SK-N-SH (cell line): ENCODE results near the gene CDH3. TPM values are rescaled to one million over a fixed set of nuclear protein-coding genes. Genes with fewer than 3 reads are reported as not detected.

Experiments
- CTCF ChIA-PET: fragments of 300-600, 350-600 bp; formaldehyde crosslinking; extraction: SDS; loops from one replicate; lab custom pipeline; 2021; lab: Yijun Ruan, JAX
- POLR2A ChIA-PET: fragments of 350-600 bp; sonication (Branson Sonifier 250); formaldehyde crosslinking; extraction: SDS; loops from one replicate; lab custom pipeline; 2020; ENCODE audit warnings: antibody characterized with exemption, inconsistent platforms; lab: Yijun Ruan, JAX
- DNase-seq: peaks from one replicate; pipeline ENCODE4 v3.0.0; 2012
- H2AFZ ChIP-seq: fragments of 200-600 bp; sonication (generic); 2 replicates; pipeline ENCODE4 v1.8.1; 2016; ENCODE audit warnings: antibody characterized with exemption, mild to moderate bottlenecking, low read depth
- H3F3A ChIP-seq: fragments of 200-600 bp; sonication (generic); replicated peaks from 2 replicates; pipeline ENCODE3; 2016; ENCODE audit warnings: antibody characterized with exemption, mild to moderate bottlenecking; ENCODE audit not compliant: insufficient read depth
- H3K27ac ChIP-seq, 2 experiments: fragments of 200-500 bp in 1 of 2; fragments of 200-600 bp in 1 of 2; sonication (Bioruptor generic) in 1 of 2; sonication (generic), shearing (Covaris generic) in 1 of 2; 2 replicates each; pipeline versions ENCODE4 v1.5.1 to v1.6.1; 2014 to 2016; ENCODE audit warnings: low read depth in 2 of 2, inconsistent platforms in 1 of 2, low read length in 1 of 2, mild to moderate bottlenecking in 1 of 2, mixed read lengths in 1 of 2
- H3K27me3 ChIP-seq: fragments of 200-600 bp; sonication (generic), shearing (Covaris generic); 2 replicates; pipeline ENCODE4 v1.6.1; 2016; ENCODE audit warnings: mixed run types; ENCODE audit not compliant: insufficient read depth
- H3K36me3 ChIP-seq, 2 experiments: fragments of 200-500 bp in 1 of 2; fragments of 200-600 bp in 1 of 2; sonication (Bioruptor generic) in 1 of 2; sonication (generic) in 1 of 2; replicated peaks in 1 of 2; 2 replicates each; pipeline versions ENCODE3 to v1.5.1; 2014 to 2016; ENCODE audit warnings: low read length in 1 of 2, mild to moderate bottlenecking in 1 of 2; ENCODE audit not compliant: insufficient read depth in 2 of 2, control insufficient read depth in 1 of 2
- H3K4me1 ChIP-seq, 2 experiments: fragments of 200-500 bp in 1 of 2; fragments of 200-600 bp in 1 of 2; sonication (Bioruptor generic) in 1 of 2; sonication (generic), shearing (Covaris generic) in 1 of 2; 2 replicates each; pipeline versions ENCODE4 v1.5.1 to v1.6.1; 2014 to 2016; ENCODE audit warnings: low read depth in 1 of 2, low read length in 1 of 2, mixed run types in 1 of 2; ENCODE audit not compliant: insufficient read depth in 2 of 2, control insufficient read depth in 1 of 2
- H3K4me2 ChIP-seq: fragments of 200-600 bp; sonication (generic), shearing (Covaris generic); 2 replicates; pipeline ENCODE4 v1.6.1; 2017; ENCODE audit warnings: mixed run types
- H3K4me3 ChIP-seq, 2 experiments: fragments of 200-500 bp in 1 of 2; fragments of 200-600 bp in 1 of 2; sonication (Bioruptor generic) in 1 of 2; sonication (generic), shearing (Covaris generic) in 1 of 2; 2 replicates each; pipeline versions ENCODE4 v1.5.1 to v1.8.1; 2014 to 2016; ENCODE audit warnings: low read depth in 2 of 2, inconsistent platforms in 1 of 2, low read length in 1 of 2, mild to moderate bottlenecking in 1 of 2, mixed read lengths in 1 of 2, moderate library complexity in 1 of 2
- H3K79me2 ChIP-seq: fragments of 200-600 bp; sonication (generic); 2 replicates; pipeline ENCODE4 v1.8.1; 2017; ENCODE audit warnings: mild to moderate bottlenecking; ENCODE audit not compliant: insufficient read depth
- H3K9ac ChIP-seq: fragments of 200-600 bp; sonication (generic); 2 replicates; pipeline ENCODE4 v1.6.1; 2017; ENCODE audit warnings: mixed run types
- H3K9me2 ChIP-seq: fragments of 200-600 bp; sonication (generic); 2 replicates; pipeline ENCODE4 v1.6.1; 2017; ENCODE audit warnings: mixed run types
- H3K9me3 ChIP-seq: fragments of 200-600 bp; sonication (generic); 2 replicates; pipeline ENCODE4 v1.6.1; 2017; ENCODE audit warnings: mixed run types, mild to moderate bottlenecking, moderate library complexity
- H4K20me1 ChIP-seq: fragments of 200-600 bp; sonication (generic); 2 replicates; pipeline ENCODE4 v1.6.1; 2017; ENCODE audit warnings: mild to moderate bottlenecking, mixed run types; ENCODE audit not compliant: insufficient read depth
- CHD2 ChIP-seq: fragments of 150-350 bp; IDR thresholded peaks from 2 replicates; pipeline ENCODE4 v1.6.1; 2018; ENCODE audit warnings: low read length; ENCODE audit not compliant: partially characterized antibody
- ELF1 ChIP-seq: IDR thresholded peaks from 2 replicates; pipeline ENCODE4 v1.4.0; 2012
- EP300 ChIP-seq, 2 experiments: IDR thresholded peaks; 2 replicates each; pipeline versions ENCODE4 v1.4.0 to v1.6.1; 2012; ENCODE audit warnings: borderline replicate concordance in 1 of 2, low read depth in 1 of 2, low read length in 1 of 2
- GABPA ChIP-seq: IDR thresholded peaks from 2 replicates; pipeline ENCODE4 v1.4.0; 2012; ENCODE audit warnings: low read depth, mild to moderate bottlenecking
- NFIC ChIP-seq: IDR thresholded peaks from 2 replicates; pipeline ENCODE4 v1.4.0; 2012; ENCODE audit warnings: borderline replicate concordance
- NRF1 ChIP-seq: IDR thresholded peaks from 2 replicates; pipeline ENCODE4 v1.6.1; 2012; ENCODE audit warnings: low read depth, mild to moderate bottlenecking, low read length
- RCOR1 ChIP-seq: fragments of 150-350 bp; IDR thresholded peaks from 2 replicates; pipeline ENCODE4 v1.6.1; 2017; ENCODE audit warnings: antibody characterized with exemption, low read length
- RFX5 ChIP-seq: IDR thresholded peaks from 2 replicates; pipeline ENCODE4 v1.6.1; 2012; ENCODE audit warnings: mild to moderate bottlenecking, improper control_type of control experiment, low read length
- RXRA ChIP-seq: IDR thresholded peaks from 2 replicates; pipeline ENCODE4 v1.4.0; 2012; ENCODE audit warnings: low read depth, mild to moderate bottlenecking, borderline replicate concordance
- SIN3A ChIP-seq: IDR thresholded peaks from 2 replicates; pipeline ENCODE4 v1.6.1; 2012; ENCODE audit warnings: low read depth, mild to moderate bottlenecking, low read length, moderate library complexity, borderline replicate concordance
- TAF1 ChIP-seq: IDR thresholded peaks from 2 replicates; pipeline ENCODE4 v1.6.1; 2012; ENCODE audit warnings: low read depth, mild to moderate bottlenecking, low read length, moderate library complexity, borderline replicate concordance
- WGBS: methylation state at CpG from one replicate; pipeline ENCODE4 v1.1.6; 2017; ENCODE audit warnings: low lambda C conversion rate; 5-methylcytosine and 5-hydroxymethylcytosine counted together
- polyA plus RNA-seq, 3 experiments: library from polyadenylated mRNA; depleted of rRNA; stranded (reverse); fragments of >200 nt; gene quantifications; 2 replicates each; pipeline ENCODE4 v1.2.3, GENCODE V29; 2012
- TF ChIP-seq, protein P1 (sequence below): IDR thresholded peaks from 2 replicates; pipeline ENCODE4 v1.6.1; 2012; ENCODE audit warnings: mild to moderate bottlenecking, low read depth, low read length, moderate library complexity
- TF ChIP-seq, protein P2 (sequence below): IDR thresholded peaks from 2 replicates; pipeline ENCODE4 v1.4.0; 2012; ENCODE audit warnings: low read depth
- TF ChIP-seq, protein P3 (sequence below): fragments of 150-350 bp; IDR thresholded peaks from 2 replicates; pipeline ENCODE4 v1.6.1; 2017; ENCODE audit warnings: antibody characterized with exemption, low read length, low read depth, borderline replicate concordance
- TF ChIP-seq, protein P4 (sequence below): IDR thresholded peaks from 2 replicates; pipeline ENCODE4 v1.4.0; 2012; ENCODE audit warnings: low read depth, borderline replicate concordance

CDH3 gene
- polyA plus RNA-seq, 1 of the 3 experiments (the other 2 are of a cell fraction): not detected

DNA sequence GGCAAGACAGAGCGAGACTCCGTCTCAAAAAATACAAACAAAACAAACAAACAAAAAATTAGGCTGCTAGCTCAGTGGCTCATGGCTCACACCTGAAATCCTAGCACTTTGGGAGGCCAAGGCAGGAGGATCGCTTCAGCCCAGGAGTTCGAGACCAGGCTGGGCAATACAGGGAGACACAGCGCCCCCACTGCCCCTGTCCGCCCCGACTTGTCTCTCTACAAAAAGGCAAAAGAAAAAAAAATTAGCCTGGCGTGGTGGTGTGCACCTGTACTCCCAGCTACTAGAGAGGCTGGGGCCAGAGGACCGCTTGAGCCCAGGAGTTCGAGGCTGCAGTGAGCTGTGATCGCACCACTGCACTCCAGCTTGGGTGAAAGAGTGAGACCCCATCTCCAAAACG, 91.5 kb downstream of the CDH3 start (continued):
- TF ChIP-seq RXRA (no peak), CHD2 (no peak), RFX5 (no peak), TAF1 (no peak)

DNA sequence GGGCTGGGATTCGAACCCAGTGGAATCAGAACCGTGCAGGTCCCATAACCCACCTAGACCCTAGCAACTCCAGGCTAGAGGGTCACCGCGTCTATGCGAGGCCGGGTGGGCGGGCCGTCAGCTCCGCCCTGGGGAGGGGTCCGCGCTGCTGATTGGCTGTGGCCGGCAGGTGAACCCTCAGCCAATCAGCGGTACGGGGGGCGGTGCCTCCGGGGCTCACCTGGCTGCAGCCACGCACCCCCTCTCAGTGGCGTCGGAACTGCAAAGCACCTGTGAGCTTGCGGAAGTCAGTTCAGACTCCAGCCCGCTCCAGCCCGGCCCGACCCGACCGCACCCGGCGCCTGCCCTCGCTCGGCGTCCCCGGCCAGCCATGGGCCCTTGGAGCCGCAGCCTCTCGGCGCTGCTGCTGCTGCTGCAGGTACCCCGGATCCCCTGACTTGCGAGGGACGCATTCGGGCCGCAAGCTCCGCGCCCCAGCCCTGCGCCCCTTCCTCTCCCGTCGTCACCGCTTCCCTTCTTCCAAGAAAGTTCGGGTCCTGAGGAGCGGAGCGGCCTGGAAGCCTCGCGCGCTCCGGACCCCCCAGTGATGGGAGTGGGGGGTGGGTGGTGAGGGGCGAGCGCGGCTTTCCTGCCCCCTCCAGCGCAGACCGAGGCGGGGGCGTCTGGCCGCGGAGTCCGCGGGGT, 92.1 kb downstream of the CDH3 start, which contains the start of gene CDH1:
Gene CDH1 (plus strand): TSS at position 247 of the 684 bp plus-strand sequence. CDS start 124 bp downstream, at position 371.
- Histone ChIP-seq H3K4me3 (peak within 1 kb of the TSS in 1 of 2 experiments; percentile 33; a peak in 1 of 4 replicates), H3K9me3 (no peaks in the 10 kb centered on the region), H4K20me1 (no peaks in the 10 kb centered on the region), H3K27me3 (peaks cover 16% of the 10 kb centered on the region; the same call in 1 of the 2 replicates), H3F3A (no peaks in the 10 kb centered on the region), H3K27ac (no peak within 1 kb of the TSS), H3K36me3 (no peaks in the 10 kb centered on the region), H3K9me2 (no peaks in the 10 kb centered on the region), H3K9ac (no peak within 1 kb of the TSS), H3K4me1 (peaks cover 0 to 8% of the 10 kb centered on the region in 2 experiments; a peak in 1 of 4 replicates), H3K4me2 (no peak within 1 kb of the TSS), H3K79me2 (no peaks in the 10 kb centered on the region), H2AFZ (no peak within 1 kb of the TSS)
- 16% methylated on average over 22 of the region's 63 CpGs for WGBS
- ChIA-PET CTCF (interaction anchor here (0.7 kb wide), 1 partner anchor 147 kb away, joined by 3 read pairs; no protein-coding TSS in a partner anchor), POLR2A (no interaction called here)
- DNase-seq: peak; percentile 73
- no peak for TF ChIP-seq RCOR1
- TF ChIP-seq NFIC: no peak

DNA sequence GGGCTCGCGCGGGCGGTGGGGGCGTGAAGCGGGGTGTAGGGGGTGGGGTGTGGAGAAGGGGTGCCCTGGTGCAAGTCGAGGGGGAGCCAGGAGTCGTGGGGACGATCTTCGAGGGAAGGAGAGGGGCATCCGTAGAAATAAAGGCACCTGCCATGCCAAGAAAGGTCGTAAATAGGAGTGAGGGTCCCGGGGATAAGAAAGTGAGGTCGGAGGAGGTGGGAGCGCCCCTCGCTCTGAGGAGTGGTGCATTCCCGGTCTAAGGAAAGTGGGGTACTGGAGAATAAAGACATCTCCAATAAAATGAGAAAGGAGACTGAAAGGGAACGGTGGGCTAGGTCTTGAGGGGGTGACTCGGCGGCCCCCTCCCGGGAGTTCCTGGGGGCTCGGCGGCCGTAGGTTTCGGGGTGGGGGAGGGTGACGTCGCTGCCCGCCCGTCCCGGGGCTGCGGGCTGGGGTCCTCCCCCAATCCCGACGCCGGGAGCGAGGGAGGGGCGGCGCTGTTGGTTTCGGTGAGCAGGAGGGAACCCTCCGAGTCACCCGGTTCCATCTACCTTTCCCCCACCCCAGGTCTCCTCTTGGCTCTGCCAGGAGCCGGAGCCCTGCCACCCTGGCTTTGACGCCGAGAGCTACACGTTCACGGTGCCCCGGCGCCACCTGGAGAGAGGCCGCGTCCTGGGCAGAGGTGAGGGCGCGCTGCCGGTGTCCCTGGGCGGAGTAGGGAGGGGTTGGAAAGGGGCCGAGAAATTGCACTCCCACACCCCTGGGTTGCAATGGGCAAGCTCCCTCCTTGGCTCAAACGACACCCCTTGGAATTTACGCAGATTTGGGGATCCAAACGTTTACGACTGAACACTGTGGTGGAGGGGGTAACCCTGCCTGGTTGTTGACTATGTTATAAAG, 92.9 kb downstream of the CDH3 start:
- Histone ChIP-seq H3K9me2 (no peaks in the 10 kb centered on the region), H4K20me1 (no peaks in the 10 kb centered on the region), H3K79me2 (no peaks in the 10 kb centered on the region), H3K27me3 (peaks cover 16% of the 10 kb centered on the region; the same call in 1 of the 2 replicates), H3K9me3 (no peaks in the 10 kb centered on the region), H3F3A (no peaks in the 10 kb centered on the region), H3K36me3 (no peaks in the 10 kb centered on the region), H3K27ac (no peak overlapping the region), H3K9ac (no peak overlapping the region), H3K4me1 (peaks cover 0 to 8% of the 10 kb centered on the region in 2 experiments; a peak in 1 of 4 replicates), H2AFZ (no peak overlapping the region), H3K4me3 (peak overlapping the region in 1 of 2 experiments; percentile 33; a peak in 1 of 4 replicates), H3K4me2 (no peak overlapping the region)
- CTCF ChIA-PET: interaction anchor here (0.6 to 1.9 kb wide), 3 partner anchors 147 to 209 kb away, joined by 3 to 9 read pairs (median 3); no protein-coding TSS in a partner anchor
- peak; percentile 64 for DNase-seq
- 30% methylated on average over 37 of the region's 58 CpGs for WGBS
- POLR2A ChIA-PET: no interaction called here
- TF ChIP-seq, protein P1, sequence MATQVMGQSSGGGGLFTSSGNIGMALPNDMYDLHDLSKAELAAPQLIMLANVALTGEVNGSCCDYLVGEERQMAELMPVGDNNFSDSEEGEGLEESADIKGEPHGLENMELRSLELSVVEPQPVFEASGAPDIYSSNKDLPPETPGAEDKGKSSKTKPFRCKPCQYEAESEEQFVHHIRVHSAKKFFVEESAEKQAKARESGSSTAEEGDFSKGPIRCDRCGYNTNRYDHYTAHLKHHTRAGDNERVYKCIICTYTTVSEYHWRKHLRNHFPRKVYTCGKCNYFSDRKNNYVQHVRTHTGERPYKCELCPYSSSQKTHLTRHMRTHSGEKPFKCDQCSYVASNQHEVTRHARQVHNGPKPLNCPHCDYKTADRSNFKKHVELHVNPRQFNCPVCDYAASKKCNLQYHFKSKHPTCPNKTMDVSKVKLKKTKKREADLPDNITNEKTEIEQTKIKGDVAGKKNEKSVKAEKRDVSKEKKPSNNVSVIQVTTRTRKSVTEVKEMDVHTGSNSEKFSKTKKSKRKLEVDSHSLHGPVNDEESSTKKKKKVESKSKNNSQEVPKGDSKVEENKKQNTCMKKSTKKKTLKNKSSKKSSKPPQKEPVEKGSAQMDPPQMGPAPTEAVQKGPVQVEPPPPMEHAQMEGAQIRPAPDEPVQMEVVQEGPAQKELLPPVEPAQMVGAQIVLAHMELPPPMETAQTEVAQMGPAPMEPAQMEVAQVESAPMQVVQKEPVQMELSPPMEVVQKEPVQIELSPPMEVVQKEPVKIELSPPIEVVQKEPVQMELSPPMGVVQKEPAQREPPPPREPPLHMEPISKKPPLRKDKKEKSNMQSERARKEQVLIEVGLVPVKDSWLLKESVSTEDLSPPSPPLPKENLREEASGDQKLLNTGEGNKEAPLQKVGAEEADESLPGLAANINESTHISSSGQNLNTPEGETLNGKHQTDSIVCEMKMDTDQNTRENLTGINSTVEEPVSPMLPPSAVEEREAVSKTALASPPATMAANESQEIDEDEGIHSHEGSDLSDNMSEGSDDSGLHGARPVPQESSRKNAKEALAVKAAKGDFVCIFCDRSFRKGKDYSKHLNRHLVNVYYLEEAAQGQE: no peak
- TF ChIP-seq ELF1 (no peak), SIN3A (no peak), RCOR1 (no peak), RXRA (no peak), EP300 (IDR thresholded peaks at IDR 0.05; ENCODE audit: borderline replicate concordance in 1 of 2, low read depth in 1 of 2, low read length in 1 of 2) (no peak), GABPA (no peak), NRF1 (no peak)
- TF ChIP-seq, protein P2, sequence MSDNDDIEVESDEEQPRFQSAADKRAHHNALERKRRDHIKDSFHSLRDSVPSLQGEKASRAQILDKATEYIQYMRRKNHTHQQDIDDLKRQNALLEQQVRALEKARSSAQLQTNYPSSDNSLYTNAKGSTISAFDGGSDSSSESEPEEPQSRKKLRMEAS: no peak
- TF ChIP-seq, protein P3, sequence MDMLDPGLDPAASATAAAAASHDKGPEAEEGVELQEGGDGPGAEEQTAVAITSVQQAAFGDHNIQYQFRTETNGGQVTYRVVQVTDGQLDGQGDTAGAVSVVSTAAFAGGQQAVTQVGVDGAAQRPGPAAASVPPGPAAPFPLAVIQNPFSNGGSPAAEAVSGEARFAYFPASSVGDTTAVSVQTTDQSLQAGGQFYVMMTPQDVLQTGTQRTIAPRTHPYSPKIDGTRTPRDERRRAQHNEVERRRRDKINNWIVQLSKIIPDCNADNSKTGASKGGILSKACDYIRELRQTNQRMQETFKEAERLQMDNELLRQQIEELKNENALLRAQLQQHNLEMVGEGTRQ: no peak
- TF ChIP-seq, protein P4, sequence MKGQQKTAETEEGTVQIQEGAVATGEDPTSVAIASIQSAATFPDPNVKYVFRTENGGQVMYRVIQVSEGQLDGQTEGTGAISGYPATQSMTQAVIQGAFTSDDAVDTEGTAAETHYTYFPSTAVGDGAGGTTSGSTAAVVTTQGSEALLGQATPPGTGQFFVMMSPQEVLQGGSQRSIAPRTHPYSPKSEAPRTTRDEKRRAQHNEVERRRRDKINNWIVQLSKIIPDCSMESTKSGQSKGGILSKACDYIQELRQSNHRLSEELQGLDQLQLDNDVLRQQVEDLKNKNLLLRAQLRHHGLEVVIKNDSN: no peak
